ENCODE results near the gene PABPN1L.

PABPN1L gene

GRCh38 chr16:88883946-88884345 lies 17.5 kb upstream of the PABPN1L start:
- no peak for DNase-seq (ENCODE audit: low spot score)

GRCh38 chr16:88883117-88883895 lies 16.8 kb upstream of the PABPN1L start:
- DNase-seq (ENCODE audit: low spot score), result no peak

- peak; percentile 2 for DNase-seq (ENCODE audit: low spot score)
Observed at GRCh38 chr16:88882358-88883030, 16.0 kb upstream of the PABPN1L start.

- no peak for DNase-seq (ENCODE audit: low spot score)
Observed at GRCh38 chr16:88881675-88882357, 15.4 kb upstream of the PABPN1L start.

- no peak for DNase-seq (ENCODE audit: low spot score)
Observed at GRCh38 chr16:88881007-88881615, 14.7 kb upstream of the PABPN1L start.

- DNase-seq (ENCODE audit: low spot score), result no peak
Observed at GRCh38 chr16:88880226-88881006, 14.0 kb upstream of the PABPN1L start.

GRCh38 chr16:88879788-88880055 lies 13.3 kb upstream of the PABPN1L start:
- no peak for DNase-seq (ENCODE audit: low spot score)

GRCh38 chr16:88878967-88879787 lies 12.7 kb upstream of the PABPN1L start:
- no peak for DNase-seq (ENCODE audit: low spot score)

GRCh38 chr16:88878356-88878755 lies 11.9 kb upstream of the PABPN1L start:
- no peak for DNase-seq (ENCODE audit: low spot score)

- DNase-seq (ENCODE audit: low spot score), result no peak
Observed at GRCh38 chr16:88877564-88878289, 11.3 kb upstream of the PABPN1L start.

GRCh38 chr16:88876942-88877526 lies 10.6 kb upstream of the PABPN1L start:
- no peak for DNase-seq (ENCODE audit: low spot score)

- no peak for DNase-seq (ENCODE audit: low spot score)
Observed at GRCh38 chr16:88875703-88876234, 9.3 kb upstream of the PABPN1L start.

GRCh38 chr16:88874938-88875599 lies 8.6 kb upstream of the PABPN1L start:
- no peak for DNase-seq (ENCODE audit: low spot score)

- no peak for DNase-seq (ENCODE audit: low spot score)
Observed at GRCh38 chr16:88872650-88873331, 6.3 kb upstream of the PABPN1L start.

GRCh38 chr16:88871730-88872416 lies 5.4 kb upstream of the PABPN1L start:
- DNase-seq (ENCODE audit: low spot score), result no peak

- no peak for DNase-seq (ENCODE audit: low spot score)
Observed at GRCh38 chr16:88871349-88871702, 4.9 kb upstream of the PABPN1L start.

GRCh38 chr16:88870608-88871348 lies 4.3 kb upstream of the PABPN1L start:
- no peak for DNase-seq (ENCODE audit: low spot score)

- no peak for DNase-seq (ENCODE audit: low spot score)
Observed at GRCh38 chr16:88869673-88869980, 3.2 kb upstream of the PABPN1L start.
